HEK293 (cell line): ENCODE data around the gene MMP14.

Source experiments
- CTCF ChIA-PET: fragments of 350-600 bp; formaldehyde crosslinking; extraction: SDS; loops from one replicate; lab custom pipeline; 2021; ENCODE audit warnings: antibody characterized with exemption; lab: Yijun Ruan, JAX
- POLR2A ChIA-PET: fragments of 300-600 bp; formaldehyde crosslinking; extraction: SDS; loops from one replicate; lab custom pipeline; 2020; ENCODE audit warnings: antibody characterized with exemption, inconsistent platforms; lab: Yijun Ruan, JAX
- H3K27ac ChIP-seq: fragments of 200-500 bp; sonication (Bioruptor generic); 2 replicates; pipeline ENCODE4 v1.5.1; 2014; ENCODE audit warnings: low read depth, low read length, control low read depth, inconsistent platforms; ENCODE audit errors: extremely low read depth
- H3K36me3 ChIP-seq, 2 experiments: fragments of 200-500 bp in 1 of 2; sonication (Bioruptor generic) in 1 of 2; 1 replicate in 1 of 2; 2 replicates in 1 of 2; pipeline ENCODE4 v1.5.1; 2014 to 2017; ENCODE audit warnings: inconsistent platforms in 2 of 2, low read length in 2 of 2; ENCODE audit not compliant: control insufficient read depth in 2 of 2, insufficient read depth in 1 of 2
- H3K4me1 ChIP-seq: fragments of 200-500 bp; sonication (Bioruptor generic); 2 replicates; pipeline ENCODE4 v1.5.1; 2014; ENCODE audit warnings: mild to moderate bottlenecking, low read length, inconsistent platforms; ENCODE audit not compliant: control insufficient read depth, insufficient read depth
- H3K4me3 ChIP-seq: 2 replicates; pipeline ENCODE4 v1.5.1; 2011; ENCODE audit warnings: low read depth, mild to moderate bottlenecking, control low read depth, low read length, moderate library complexity
- H3K9me3 ChIP-seq: fragments of 200-500 bp; sonication (Bioruptor generic); 2 replicates; pipeline ENCODE4 v1.5.1; 2014; ENCODE audit warnings: low read depth, low read length, inconsistent platforms; ENCODE audit not compliant: control insufficient read depth, insufficient read depth
- BCL11A ChIP-seq: fragments of 450-650 bp; formaldehyde crosslinking; IDR thresholded peaks from 2 replicates; pipeline ENCODE4 v1.5.1; 2016; ENCODE audit warnings: low read depth, missing biosample characterization, missing genetic modification characterization
- GLIS2 ChIP-seq: fragments of 450-650 bp; formaldehyde crosslinking; IDR thresholded peaks from 2 replicates; pipeline ENCODE4 v1.5.1; 2016; ENCODE audit warnings: missing biosample characterization, missing genetic modification characterization
- KLF17 ChIP-seq: fragments of 450-650 bp; formaldehyde crosslinking; IDR thresholded peaks from 2 replicates; pipeline ENCODE4 v1.5.1; 2016; ENCODE audit warnings: missing biosample characterization, missing genetic modification characterization
- OSR2 ChIP-seq: fragments of 450-650 bp; formaldehyde crosslinking; IDR thresholded peaks from 2 replicates; pipeline ENCODE4 v1.5.1; 2016; ENCODE audit warnings: missing biosample characterization, missing genetic modification characterization
- PRDM10 ChIP-seq: fragments of 450-650 bp; formaldehyde crosslinking; IDR thresholded peaks from 2 replicates; pipeline ENCODE4 v1.5.1; 2016; ENCODE audit warnings: missing biosample characterization, missing genetic modification characterization
- TSHZ1 ChIP-seq: fragments of 450-650 bp; formaldehyde crosslinking; IDR thresholded peaks from 2 replicates; pipeline ENCODE4 v1.5.1; 2016; ENCODE audit warnings: missing biosample characterization, missing genetic modification characterization, borderline replicate concordance
- ZBTB17 ChIP-seq: fragments of 450-650 bp; formaldehyde crosslinking; IDR thresholded peaks from 2 replicates; pipeline ENCODE4 v1.5.1; 2016; ENCODE audit warnings: missing biosample characterization, missing genetic modification characterization
- ZBTB44 ChIP-seq: fragments of 450-650 bp; IDR thresholded peaks from 2 replicates; pipeline ENCODE4 v1.5.1; 2018; ENCODE audit warnings: missing biosample characterization, mild to moderate bottlenecking, missing genetic modification characterization
- ZNF266 ChIP-seq: fragments of 450-650 bp; formaldehyde crosslinking; IDR thresholded peaks from 2 replicates; pipeline ENCODE4 v1.5.1; 2016; ENCODE audit warnings: missing biosample characterization, missing genetic modification characterization, low read depth
- ZNF354C ChIP-seq: fragments of 450-650 bp; formaldehyde crosslinking; IDR thresholded peaks from 2 replicates; pipeline ENCODE4 v1.5.1; 2016; ENCODE audit warnings: missing biosample characterization, missing genetic modification characterization, low read depth, borderline replicate concordance
- ZNF423 ChIP-seq: fragments of 450-650 bp; formaldehyde crosslinking; IDR thresholded peaks from 2 replicates; pipeline ENCODE4 v1.5.1; 2016; ENCODE audit warnings: missing biosample characterization, missing genetic modification characterization
- ZNF529 ChIP-seq: fragments of 450-650 bp; formaldehyde crosslinking; IDR thresholded peaks from 2 replicates; pipeline ENCODE4 v1.5.1; 2017; ENCODE audit warnings: missing genetic modification characterization, missing biosample characterization; ENCODE audit not compliant: insufficient replicate concordance
- ZNF571 ChIP-seq: fragments of 450-650 bp; formaldehyde crosslinking; IDR thresholded peaks from 2 replicates; pipeline ENCODE4 v1.5.0; 2017; ENCODE audit warnings: missing biosample characterization, missing genetic modification characterization
- ZNF658 ChIP-seq: fragments of 450-650 bp; formaldehyde crosslinking; IDR thresholded peaks from 2 replicates; pipeline ENCODE4; 2016; ENCODE audit warnings: missing biosample characterization, missing genetic modification characterization
- ZXDB ChIP-seq: fragments of 450-650 bp; formaldehyde crosslinking; IDR thresholded peaks from 2 replicates; pipeline ENCODE4 v1.5.1; 2016; ENCODE audit warnings: missing biosample characterization, missing genetic modification characterization
- TF ChIP-seq, protein P1 (sequence below): sonication (generic); formaldehyde crosslinking; IDR thresholded peaks from 2 replicates; pipeline ENCODE4 v1.8.1; 2022; ENCODE audit warnings: mild to moderate bottlenecking, moderate library complexity, missing genetic modification reagents

MMP14 gene

GRCh38 chr14:22872033-22872832, 35.8 kb downstream of the MMP14 start (continued):
- peak; percentile 86 for TF ChIP-seq GLIS2
- TF ChIP-seq, protein P1, sequence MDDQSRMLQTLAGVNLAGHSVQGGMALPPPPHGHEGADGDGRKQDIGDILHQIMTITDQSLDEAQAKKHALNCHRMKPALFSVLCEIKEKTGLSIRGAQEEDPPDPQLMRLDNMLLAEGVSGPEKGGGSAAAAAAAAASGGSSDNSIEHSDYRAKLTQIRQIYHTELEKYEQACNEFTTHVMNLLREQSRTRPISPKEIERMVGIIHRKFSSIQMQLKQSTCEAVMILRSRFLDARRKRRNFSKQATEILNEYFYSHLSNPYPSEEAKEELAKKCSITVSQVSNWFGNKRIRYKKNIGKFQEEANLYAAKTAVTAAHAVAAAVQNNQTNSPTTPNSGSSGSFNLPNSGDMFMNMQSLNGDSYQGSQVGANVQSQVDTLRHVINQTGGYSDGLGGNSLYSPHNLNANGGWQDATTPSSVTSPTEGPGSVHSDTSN (CRISPR knock-in tag): 0 out of 2 replicates have a peak, but pooled peaks have one; percentile 38
- no peak; the same call in 1 of the 2 replicates for TF ChIP-seq BCL11A (tag by site-specific recombination)
- no peak for TF ChIP-seq TSHZ1 (tag by site-specific recombination)
- TF ChIP-seq OSR2 (tag by site-specific recombination): no peak
- TF ChIP-seq ZNF571 (tag by site-specific recombination): no peak
- TF ChIP-seq ZNF529 (tag by site-specific recombination): no peak
- no peak for TF ChIP-seq ZBTB44 (tag by site-specific recombination)
- peak; percentile 92 for TF ChIP-seq ZNF423 (tag by site-specific recombination)
- TF ChIP-seq ZBTB17 (tag by site-specific recombination): peak; percentile 65
- no peak; the same call in 1 of the 2 replicates for TF ChIP-seq KLF17
- TF ChIP-seq ZNF266: no peak
- TF ChIP-seq ZXDB (tag by site-specific recombination): peak; percentile 10
- TF ChIP-seq ZNF658 (tag by site-specific recombination): no peak

GRCh38 chr14:22872833-22873520, 36.6 kb downstream of the MMP14 start:
- Histone ChIP-seq H3K9me3 (no peaks in the 10 kb centered on the region), H3K4me3 (peak overlapping the region; percentile 74), H3K4me1 (peaks cover 9% of the 10 kb centered on the region), H3K36me3 (peaks cover 0 to 42% of the 10 kb centered on the region in 2 experiments; a peak in 1 of 3 replicates), H3K27ac (peak overlapping the region; percentile 87; the same call in 1 of the 2 replicates)
- TF ChIP-seq PRDM10 (tag by site-specific recombination): peak; percentile 86
- TF ChIP-seq ZNF354C (tag by site-specific recombination): no peak
- ChIA-PET CTCF (interaction anchor here (0.6 to 4.5 kb wide), 30 partner anchors 9 to 977 kb away, joined by 3 to 55 read pairs (median 3); partner anchors contain the start of genes AJUBA, DAD1, OXA1L and REM2), POLR2A (interaction anchor here (0.6 kb wide), 2 partner anchors 29 to 48 kb away, joined by 3 to 4 read pairs; no protein-coding TSS in a partner anchor)
